GM23338 (cell line): ENCODE results near the gene NUP214. TPM values are rescaled to one million over a fixed set of nuclear protein-coding genes. Genes with fewer than 3 reads are reported as not detected.

Experiments
- ATAC-seq: fragments of 200-7000 bp; cut with Tn5 transposase; 3 replicates; pipeline ENCODE4 v1.9.1; 2020
- DNase-seq: peaks from one replicate; pipeline ENCODE4 v3.0.0-alpha.2; 2015; ENCODE audit warnings: low spot score
- H2AFZ ChIP-seq: fragments of 200-600 bp; sonication (generic); 2 replicates; pipeline ENCODE4 v1.8.0; 2016; ENCODE audit warnings: antibody characterized with exemption, mild to moderate bottlenecking, moderate library complexity
- H3F3A ChIP-seq: fragments of 200-600 bp; sonication (generic); replicated peaks from 2 replicates; pipeline ENCODE4 v1.8.0; 2017; ENCODE audit warnings: antibody characterized with exemption, mixed run types, low read depth
- H3K27ac ChIP-seq: fragments of 200-600 bp; sonication (generic); 2 replicates; pipeline ENCODE4 v1.6.1; 2016; ENCODE audit warnings: low read depth
- H3K27me3 ChIP-seq: fragments of 200-600 bp; sonication (generic); 2 replicates; pipeline ENCODE4 v1.8.0; 2016; ENCODE audit warnings: mild to moderate bottlenecking, mixed run types, moderate library complexity; ENCODE audit not compliant: insufficient read depth
- H3K36me3 ChIP-seq: fragments of 200-600 bp; sonication (generic); 2 replicates; pipeline ENCODE4 v1.8.0; 2016; ENCODE audit warnings: mild to moderate bottlenecking; ENCODE audit not compliant: insufficient read depth
- H3K4me1 ChIP-seq: fragments of 200-600 bp; sonication (generic); 2 replicates; pipeline ENCODE4 v1.8.0; 2016; ENCODE audit warnings: mild to moderate bottlenecking, moderate library complexity; ENCODE audit not compliant: insufficient read depth
- H3K4me2 ChIP-seq: fragments of 200-600 bp; sonication (generic); 2 replicates; pipeline ENCODE4 v1.7.1; 2017; ENCODE audit warnings: mixed run types
- H3K4me3 ChIP-seq: fragments of 200-600 bp; sonication (generic); 2 replicates; pipeline ENCODE4 v1.6.1; 2016; ENCODE audit warnings: mixed run types
- H3K79me2 ChIP-seq: fragments of 200-600 bp; sonication (generic); replicated peaks from 2 replicates; pipeline ENCODE4 v1.8.0; 2017; ENCODE audit warnings: mild to moderate bottlenecking; ENCODE audit not compliant: insufficient read depth
- H3K9me2 ChIP-seq: fragments of 200-600 bp; sonication (generic); 2 replicates; pipeline ENCODE4 v1.8.0; 2017; ENCODE audit not compliant: insufficient read depth
- H4K20me1 ChIP-seq: fragments of 200-600 bp; sonication (generic); replicated peaks from 2 replicates; pipeline ENCODE4 v1.8.0; 2017; ENCODE audit warnings: mild to moderate bottlenecking; ENCODE audit not compliant: insufficient read depth
- H3K27ac Mint-ChIP-seq: 2 replicates; pipeline ENCODE4 v1.8.0; 2020; ENCODE audit warnings: inconsistent platforms, mild to moderate bottlenecking, moderate library complexity, mixed read lengths
- H3K27me3 Mint-ChIP-seq: 3 replicates; pipeline ENCODE4 v1.8.0; 2022; ENCODE audit warnings: low read depth, mild to moderate bottlenecking, moderate library complexity, mixed read lengths, inconsistent platforms; ENCODE audit not compliant: insufficient read depth, poor library complexity
- H3K36me3 Mint-ChIP-seq: 3 replicates; pipeline ENCODE4 v1.8.0; 2021; ENCODE audit warnings: low read depth, mild to moderate bottlenecking, inconsistent platforms, moderate library complexity, mixed read lengths
- H3K4me1 Mint-ChIP-seq: 3 replicates; pipeline ENCODE4 v1.8.0; 2020; ENCODE audit warnings: mild to moderate bottlenecking, inconsistent platforms, mixed read lengths
- H3K4me3 Mint-ChIP-seq: 3 replicates; pipeline ENCODE4 v1.8.0; 2021; ENCODE audit warnings: moderate library complexity, mild to moderate bottlenecking, inconsistent platforms, mixed read lengths
- H3K9me3 Mint-ChIP-seq: 3 replicates; pipeline ENCODE4 v1.8.0; 2020; ENCODE audit warnings: moderate library complexity, mild to moderate bottlenecking, inconsistent platforms, mixed read lengths
- CTCF ChIP-seq, 2 experiments: fragments of 200-600 bp in 1 of 2; sonication (generic) in 1 of 2; conservative IDR thresholded peaks; 2 replicates each; pipeline versions ENCODE4 v1.5.1 to v1.6.1; 2016 to 2017; ENCODE audit warnings: antibody characterized with exemption in 2 of 2, low read depth in 2 of 2, mild to moderate bottlenecking in 2 of 2, moderate library complexity in 1 of 2
- ETS1 ChIP-seq: IDR thresholded peaks from 2 replicates; pipeline ENCODE4 v1.6.1; 2016; ENCODE audit warnings: antibody characterized with exemption
- NANOG ChIP-seq: IDR thresholded peaks from 2 replicates; pipeline ENCODE4 v1.6.1; 2016; ENCODE audit warnings: antibody characterized with exemption, borderline replicate concordance
- POLR2AphosphoS5 ChIP-seq: IDR thresholded peaks from 2 replicates; pipeline ENCODE4 v1.6.1; 2016; ENCODE audit warnings: antibody characterized with exemption, low read depth
- STAT1 ChIP-seq: IDR thresholded peaks from one replicate; pipeline ENCODE4 v1.6.1; 2016; ENCODE audit warnings: antibody characterized with exemption; ENCODE audit not compliant: unreplicated experiment
- ZNF114 ChIP-seq: fragments of 250-450 bp; sonication (Bioruptor Pico); IDR thresholded peaks from 2 replicates; pipeline ENCODE4 v1.5.0; 2020; ENCODE audit warnings: mild to moderate bottlenecking, moderate library complexity
- ZNF331 ChIP-seq: fragments of 250-450 bp; sonication (Bioruptor Pico); IDR thresholded peaks from 2 replicates; pipeline ENCODE4 v1.5.0; 2020; ENCODE audit warnings: low read depth, mild to moderate bottlenecking, moderate library complexity
- ZNF462 ChIP-seq: fragments of 250-450 bp; sonication (Bioruptor Pico); IDR thresholded peaks from 2 replicates; pipeline ENCODE4 v1.5.0; 2020; ENCODE audit warnings: mild to moderate bottlenecking, moderate library complexity
- polyA plus RNA-seq: library from polyadenylated mRNA; unstranded; fragments of >200 nt; fragmentation: Nextera tagmentation; extraction: Ambion mirVana; gene quantifications from 2 replicates; pipeline ENCODE4 v1.2.1, GENCODE V29; 2016
- total RNA-seq: library from RNA; depleted of rRNA; stranded (reverse); fragments of >200 nt; shearing (Covaris generic); gene quantifications from 2 replicates; pipeline ENCODE4 v1.2.3, GENCODE V29; 2014

NUP214 gene
- total and polyA plus RNA-seq, 2 experiments from 2014 or later, result 36.0 to 57.0 TPM

GRCh38 chr9:131277910-131278701, 152.7 kb downstream of the NUP214 start:
- H3K4me1 Mint-ChIP-seq, result peaks cover 36% of the 10 kb centered on the region
- DNase-seq, result peak; percentile 96
- no peak overlapping the region for H3K27ac Mint-ChIP-seq
- peaks cover 7% of the 10 kb centered on the region; the same call in 1 of the 2 replicates for H3K4me1 ChIP-seq
- peak overlapping the region; percentile 73 for H3K4me3 ChIP-seq
- no peaks in the 10 kb centered on the region for H3K9me3 Mint-ChIP-seq
- H3K36me3 Mint-ChIP-seq, result no peaks in the 10 kb centered on the region
- peaks cover 46% of the 10 kb centered on the region for H3K27me3 Mint-ChIP-seq
- H4K20me1 ChIP-seq, result no peaks in the 10 kb centered on the region
- peak overlapping the region; percentile 85 for H3K4me2 ChIP-seq
- H3K27ac ChIP-seq, result no peak overlapping the region
- TF ChIP-seq ZNF331 (CRISPR knock-in tag) (no peak), ETS1 (peak; percentile 77), POLR2AphosphoS5 (peak; percentile 45), NANOG (no peak)
- peak overlapping the region; percentile 97; the same call in 1 of the 2 replicates for H2AFZ ChIP-seq
- H3K36me3 ChIP-seq, result no peaks in the 10 kb centered on the region
- H3F3A ChIP-seq, result peaks cover 26% of the 10 kb centered on the region; the same call in 1 of the 2 replicates
- ATAC-seq, result peak; percentile 60
- H3K9me2 ChIP-seq, result no peaks in the 10 kb centered on the region
- peaks cover 34% of the 10 kb centered on the region for H3K27me3 ChIP-seq
- peak overlapping the region; percentile 75 for H3K4me3 Mint-ChIP-seq
- H3K79me2 ChIP-seq, result no peaks in the 10 kb centered on the region

DNA sequence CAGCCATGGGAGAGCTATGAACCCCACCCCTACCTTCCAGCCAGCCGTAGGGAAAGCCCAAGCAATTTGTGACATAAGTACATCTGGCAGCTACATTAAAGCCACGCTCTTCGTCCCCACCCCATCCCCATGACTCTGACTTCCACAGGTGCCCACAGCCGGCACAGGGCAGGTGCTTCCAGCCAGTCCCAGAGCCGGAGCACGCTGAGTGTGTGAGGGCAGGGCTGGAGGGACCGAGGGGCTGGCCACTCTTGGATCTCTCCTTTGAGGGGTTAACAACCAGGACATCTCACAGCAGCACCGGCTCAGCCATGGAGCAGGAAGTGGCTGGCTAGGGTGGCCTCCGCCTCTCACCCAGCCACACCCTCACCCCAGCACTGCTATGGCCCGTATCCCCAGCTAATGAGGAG, 153.3 kb downstream of the NUP214 start:
- no peak for ATAC-seq
- Mint-ChIP-seq H3K4me3 (no peak overlapping the region; the same call in 2 of the 3 replicates), H3K27me3 (peaks cover 43% of the 10 kb centered on the region), H3K4me1 (peaks cover 32% of the 10 kb centered on the region), H3K36me3 (no peaks in the 10 kb centered on the region), H3K9me3 (no peaks in the 10 kb centered on the region), H3K27ac (no peak overlapping the region)
- no peak for DNase-seq
- Histone ChIP-seq H3K27ac (no peak overlapping the region), H2AFZ (no peak overlapping the region), H3K4me3 (no peak overlapping the region), H3K4me1 (peaks cover 7% of the 10 kb centered on the region; the same call in 1 of the 2 replicates), H3K36me3 (no peaks in the 10 kb centered on the region), H3F3A (peaks cover 28% of the 10 kb centered on the region; the same call in 1 of the 2 replicates), H3K4me2 (peak overlapping the region; percentile 81; the same call in 1 of the 2 replicates), H3K79me2 (no peaks in the 10 kb centered on the region), H4K20me1 (no peaks in the 10 kb centered on the region), H3K9me2 (no peaks in the 10 kb centered on the region), H3K27me3 (peaks cover 34% of the 10 kb centered on the region)
- TF ChIP-seq NANOG (no peak), STAT1 (no peak), ZNF114 (CRISPR knock-in tag) (no peak), ZNF462 (CRISPR knock-in tag) (no peak), CTCF (conservative IDR thresholded peaks at IDR 0.05; ENCODE audit: low read depth in 2 of 2) (no peak), ZNF331 (CRISPR knock-in tag) (no peak)
